Thyroid gland (tissue), 4 donors: Measurements from ENCODE around the gene KCNF1.

ENCODE experiments used
- CTCF ChIP-seq, 6 experiments: fragments of 200-600 bp in 3 of 6; fragments of 450-650 bp in 3 of 6; sonication (generic) in 3 of 6; IDR thresholded peaks; one replicate each; pipeline ENCODE4 v1.5.1; 2016 to 2019; ENCODE audit warnings: antibody characterized with exemption in 6 of 6, mild to moderate bottlenecking in 2 of 6, inconsistent platforms in 1 of 6, moderate library complexity in 1 of 6
- POLR2A ChIP-seq, 2 donors: fragments of 450-650 bp; IDR thresholded peaks; one replicate each; pipeline ENCODE4 v1.6.1; 2017; ENCODE audit warnings: antibody characterized with exemption in 2 of 2, mild to moderate bottlenecking in 2 of 2, moderate library complexity in 1 of 2

GRCh38 chr2:10935366-10935918, 23.7 kb downstream of the KCNF1 start:
- TF ChIP-seq CTCF (IDR thresholded peaks at IDR 0.05) (no peak), POLR2A (IDR thresholded peaks at IDR 0.05) (no peak)
